HG03135 (cell line): ENCODE measurements around the gene RGS5.
"Not testable (repeated sequence)": the region's sequence is repeated elsewhere in the genome, so short reads cannot be mapped to it uniquely, and the experiment has no call there.

Experiments
- ATAC-seq: cut with Tn5 transposase; IDR thresholded peaks from one replicate; pipeline ENCODE4 v1.9.1; 2021; ENCODE audit warnings: mild to moderate bottlenecking, moderate library complexity; ENCODE audit not compliant: unreplicated experiment

RGS5 gene, protein sequence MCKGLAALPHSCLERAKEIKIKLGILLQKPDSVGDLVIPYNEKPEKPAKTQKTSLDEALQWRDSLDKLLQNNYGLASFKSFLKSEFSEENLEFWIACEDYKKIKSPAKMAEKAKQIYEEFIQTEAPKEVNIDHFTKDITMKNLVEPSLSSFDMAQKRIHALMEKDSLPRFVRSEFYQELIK

DNA sequence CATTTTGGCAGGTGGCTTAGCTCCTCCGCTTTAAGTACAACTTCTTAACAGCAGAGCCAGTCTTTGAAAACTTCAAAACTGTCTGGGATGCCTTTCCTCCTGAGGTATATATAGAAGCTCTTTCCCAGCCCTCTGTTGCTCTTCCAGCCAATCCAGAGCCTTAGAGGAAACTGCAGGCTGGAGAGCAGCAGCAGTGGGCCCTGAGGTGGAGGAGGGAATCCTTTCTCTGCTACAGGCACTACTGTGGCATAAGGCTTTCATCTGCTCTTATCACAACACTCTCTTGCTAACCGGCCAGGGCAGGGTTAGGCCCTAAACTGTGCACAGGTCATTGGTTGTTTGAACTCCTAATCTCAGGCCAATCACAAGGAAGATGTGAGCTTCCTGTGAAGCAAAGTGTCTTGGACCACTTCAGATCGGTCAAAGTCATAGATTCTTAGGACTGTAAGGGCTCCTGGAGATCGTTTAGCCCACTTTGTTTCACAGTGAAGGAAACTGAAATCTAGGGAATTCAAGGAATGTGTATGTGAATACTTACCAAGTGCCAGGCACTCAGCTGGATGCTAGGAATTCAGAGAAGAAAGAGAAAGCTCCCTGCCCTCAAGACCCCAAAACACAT is at the start of gene RGS5:
Gene RGS5 (minus strand): TSS at position 84 of the 619 bp plus-strand sequence. CDS start 81 bp downstream, at position 3.
- no peak for ATAC-seq

DNA sequence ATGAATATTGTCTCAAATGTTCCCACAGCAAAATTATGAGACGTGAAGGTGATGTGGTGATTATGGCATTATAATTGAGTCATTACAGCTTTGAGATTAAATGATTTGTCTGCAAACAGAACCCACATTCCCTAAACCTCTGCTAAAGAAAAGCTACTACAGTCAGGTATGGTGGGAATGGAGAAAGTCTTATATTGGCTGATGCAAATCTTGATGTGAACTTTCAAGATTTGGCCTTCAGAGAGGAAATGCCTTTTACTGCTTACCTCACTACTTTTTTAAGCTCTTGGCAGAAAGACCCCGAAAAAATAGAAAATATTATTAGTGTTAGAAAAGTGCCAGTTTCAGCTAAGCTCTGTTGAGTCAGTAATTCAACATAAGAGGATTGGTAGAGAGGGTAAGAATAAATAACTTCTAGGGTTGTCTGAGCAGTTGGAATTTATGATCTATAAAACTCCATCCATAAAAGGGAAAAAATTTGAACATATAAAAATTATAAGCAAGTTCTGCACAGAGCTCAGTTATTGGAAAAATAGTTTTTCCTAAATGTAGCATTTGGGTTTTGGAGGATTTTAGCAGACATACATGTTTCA is 47.8 kb upstream of the RGS5 start:
- ATAC-seq = no peak

DNA sequence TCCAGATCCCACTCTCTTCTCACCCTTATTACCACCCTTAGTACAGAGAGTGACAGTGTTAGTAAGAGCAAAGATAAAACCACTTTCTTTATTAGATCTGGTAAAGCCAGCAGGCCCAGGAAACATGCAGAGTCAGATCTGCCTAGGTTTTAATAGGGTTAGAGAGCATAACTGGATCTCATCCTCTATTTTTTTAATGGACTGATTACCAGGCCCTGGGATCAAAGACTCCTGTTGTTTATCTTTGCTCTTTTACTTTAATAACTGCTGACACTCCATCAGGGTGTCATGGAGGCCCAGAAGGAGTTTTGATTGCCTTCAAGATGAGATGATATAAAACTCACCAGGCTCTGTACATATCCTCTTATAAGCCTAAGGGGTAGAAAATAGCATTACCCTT is 45.3 kb upstream of the RGS5 start:
- no peak for ATAC-seq

DNA sequence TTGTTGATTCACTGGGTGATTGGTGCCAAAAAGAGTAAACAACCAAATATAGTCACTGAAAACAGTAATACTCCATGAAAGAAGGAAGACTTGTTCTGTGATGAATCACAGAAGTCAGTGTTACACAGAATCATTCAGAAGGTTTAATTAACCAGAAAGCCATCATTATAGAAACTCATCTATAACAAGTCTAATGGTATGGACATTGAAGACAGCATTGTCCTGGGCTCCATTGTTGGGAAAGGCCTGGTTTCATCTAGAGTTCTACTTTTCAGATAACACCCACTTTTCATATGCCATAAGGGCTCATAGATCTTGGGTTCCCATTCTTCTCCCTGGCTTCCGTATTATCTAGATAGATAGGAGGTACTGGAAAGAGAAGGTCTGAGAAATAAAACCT is 41.9 kb upstream of the RGS5 start:
- not testable (repeated sequence) for ATAC-seq

DNA sequence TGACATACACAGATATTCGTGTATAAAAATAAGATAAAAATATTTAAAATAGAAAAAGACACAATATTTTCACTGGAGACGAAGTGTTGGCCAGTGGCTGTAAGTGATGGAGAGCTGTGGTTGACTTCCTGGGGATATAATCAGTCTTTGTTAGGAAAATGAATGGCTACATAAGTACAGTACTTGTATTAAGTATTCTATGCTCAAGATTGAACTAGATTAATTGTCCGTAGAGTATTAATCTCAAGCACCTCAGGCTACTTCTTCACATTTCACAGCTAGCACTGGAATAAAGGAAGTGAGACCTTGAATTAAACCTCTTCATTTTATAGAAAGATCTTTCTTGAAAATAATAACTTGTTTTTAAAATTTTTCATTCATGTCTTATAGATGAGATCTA is 39.0 kb upstream of the RGS5 start:
- ATAC-seq = no peak

DNA sequence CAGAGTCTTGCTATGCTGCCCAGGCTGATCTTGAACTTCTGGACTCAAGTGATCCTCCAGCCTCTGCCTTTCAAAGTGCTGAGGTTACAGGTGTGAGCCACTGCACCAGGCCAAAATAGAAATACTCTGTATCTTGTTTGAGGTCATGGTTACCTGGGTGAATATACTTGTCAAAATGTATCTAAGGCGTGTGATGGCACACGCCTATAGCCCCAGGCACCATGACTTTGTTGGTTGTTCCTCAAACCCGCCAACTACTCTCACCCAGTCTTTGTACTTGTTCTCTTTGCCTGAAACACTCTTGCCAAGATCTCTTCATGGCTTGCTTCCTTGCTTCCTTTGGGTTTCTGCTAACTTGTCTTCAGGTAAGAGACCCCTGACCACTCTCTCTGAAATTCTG is 38.0 kb upstream of the RGS5 start:
- ATAC-seq = no peak

DNA sequence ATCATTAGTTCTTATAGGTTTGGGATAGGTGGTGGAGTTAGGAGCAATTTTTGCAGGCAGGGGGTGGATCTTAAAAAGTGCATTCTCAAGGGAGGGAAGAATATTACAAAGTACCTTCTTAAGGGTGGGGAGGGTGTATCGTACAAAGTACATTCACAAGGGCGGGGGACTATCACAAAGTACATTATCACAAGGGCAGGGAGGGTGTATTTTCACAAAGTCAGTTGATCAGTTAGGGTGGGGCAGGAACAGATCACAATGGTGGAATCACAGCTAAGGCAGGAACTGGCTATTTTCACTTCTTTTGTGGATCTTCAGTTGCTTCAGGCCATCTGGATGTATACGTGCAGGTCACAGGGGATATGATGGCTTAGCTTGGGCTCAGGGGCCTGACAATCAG is 30.9 kb upstream of the RGS5 start:
- not testable (repeated sequence) for ATAC-seq

DNA sequence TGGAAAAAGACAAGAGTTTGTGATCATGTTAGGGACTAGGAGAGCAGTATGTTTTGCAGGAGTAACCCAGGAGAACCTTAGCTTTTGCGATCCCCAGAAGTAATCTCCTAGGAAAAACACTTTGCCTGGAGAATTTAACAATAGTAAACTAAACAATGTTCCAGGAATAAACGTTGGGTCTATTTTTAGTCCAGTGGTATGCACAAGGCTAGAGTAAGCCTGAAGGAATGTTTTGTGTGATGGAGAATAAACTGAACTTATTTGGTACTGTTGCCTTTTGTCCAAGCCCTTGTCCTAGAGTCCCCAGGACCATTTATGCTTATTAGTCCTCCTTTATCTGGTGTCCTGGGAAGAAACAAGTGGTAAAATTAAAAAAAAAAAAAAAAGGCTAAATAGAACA is 28.7 kb upstream of the RGS5 start:
- ATAC-seq = no peak

DNA sequence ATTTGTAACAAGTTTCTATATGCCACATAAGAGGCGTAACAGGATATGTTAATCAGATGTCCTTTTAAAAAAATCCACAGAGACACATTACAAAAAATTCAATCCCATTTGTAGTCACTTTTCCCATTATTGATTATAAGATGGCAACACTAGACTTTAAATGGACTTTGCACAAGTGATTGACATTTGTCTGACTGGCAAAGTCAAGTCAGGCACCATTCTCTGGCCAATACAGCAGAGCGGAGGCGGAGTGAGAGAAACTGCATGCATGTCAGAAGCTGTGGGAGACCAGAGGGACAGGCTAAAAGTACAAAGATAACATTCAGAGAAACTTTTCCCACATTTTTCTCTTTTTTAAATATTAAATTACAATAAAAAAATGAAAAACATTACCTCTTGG is 28.1 kb upstream of the RGS5 start:
- no peak for ATAC-seq

DNA sequence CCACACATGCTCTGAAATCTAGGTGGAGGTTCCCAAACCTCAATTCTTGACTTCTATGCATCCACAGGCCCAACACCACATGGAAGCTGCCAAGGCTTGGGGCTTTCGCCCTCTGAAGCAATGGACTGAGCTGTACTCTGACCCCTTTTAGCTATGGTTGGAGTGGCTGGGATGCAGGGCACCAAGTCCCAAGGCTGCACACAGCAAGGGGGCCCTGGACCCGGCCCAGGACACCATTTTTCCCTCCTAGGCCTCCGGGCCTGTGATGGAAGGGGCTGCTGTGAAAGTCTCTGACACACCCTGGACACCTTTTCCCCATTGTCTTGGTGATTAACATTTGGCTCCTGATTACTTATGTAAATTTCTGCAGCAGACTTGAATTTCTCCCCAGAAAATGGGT is 25.6 kb upstream of the RGS5 start:
- not testable (repeated sequence) for ATAC-seq

DNA sequence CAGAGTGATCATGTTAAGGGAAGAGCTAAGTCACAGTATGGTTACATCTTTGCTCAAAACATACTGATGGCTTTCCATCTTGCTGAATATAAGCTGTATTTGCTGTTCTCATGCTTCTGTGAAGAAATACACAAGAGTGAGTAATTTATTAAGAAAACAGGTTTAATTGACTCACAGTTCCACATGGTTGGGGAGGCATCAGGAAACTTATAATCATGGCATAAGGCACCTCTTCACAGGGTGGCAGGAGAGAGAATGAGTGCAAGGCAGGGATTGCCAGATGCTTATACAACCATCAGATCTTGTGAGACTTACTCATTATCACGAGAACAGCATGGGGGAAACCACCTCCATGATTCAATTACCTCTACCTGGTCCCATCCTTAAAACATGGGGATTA is 24.4 kb upstream of the RGS5 start:
- ATAC-seq = no peak

DNA sequence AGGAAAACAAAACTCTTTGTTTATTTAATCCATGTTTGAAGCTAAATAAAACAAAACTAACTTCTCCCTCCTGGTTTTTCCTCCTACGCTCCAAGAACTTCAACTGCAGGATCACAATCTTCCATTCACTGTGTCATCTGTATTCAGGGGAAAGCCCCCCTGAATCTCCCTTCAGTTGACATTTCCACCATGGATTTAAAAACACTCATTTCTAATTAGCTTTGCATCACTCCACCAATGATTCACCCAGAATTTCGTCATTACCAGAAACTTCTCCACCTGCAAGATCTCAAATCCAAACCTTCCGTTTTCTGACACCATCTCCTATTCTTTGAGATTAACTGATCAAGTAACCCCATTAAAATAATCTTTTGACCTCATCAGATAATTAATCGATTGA is 10.9 kb upstream of the RGS5 start:
- ATAC-seq = no peak

DNA sequence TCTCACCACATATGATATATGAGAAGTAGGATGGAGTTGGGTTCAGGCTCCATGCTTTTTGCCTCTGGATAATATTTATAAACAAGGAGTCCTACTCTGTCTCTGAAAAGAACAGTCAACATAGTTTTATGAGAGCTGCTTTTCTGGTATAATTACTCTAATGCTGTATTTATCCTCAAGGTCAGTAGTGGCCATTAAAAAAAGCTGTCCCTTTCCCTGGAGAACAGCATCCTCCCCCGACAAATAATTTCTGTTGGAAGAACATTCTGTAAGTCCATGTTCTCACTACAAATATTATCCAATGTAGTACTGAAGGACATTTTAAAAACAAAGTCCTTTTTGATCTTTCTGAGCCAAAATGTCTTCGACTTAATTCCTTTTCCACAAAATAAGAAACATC is 9.0 kb upstream of the RGS5 start:
- no peak for ATAC-seq

DNA sequence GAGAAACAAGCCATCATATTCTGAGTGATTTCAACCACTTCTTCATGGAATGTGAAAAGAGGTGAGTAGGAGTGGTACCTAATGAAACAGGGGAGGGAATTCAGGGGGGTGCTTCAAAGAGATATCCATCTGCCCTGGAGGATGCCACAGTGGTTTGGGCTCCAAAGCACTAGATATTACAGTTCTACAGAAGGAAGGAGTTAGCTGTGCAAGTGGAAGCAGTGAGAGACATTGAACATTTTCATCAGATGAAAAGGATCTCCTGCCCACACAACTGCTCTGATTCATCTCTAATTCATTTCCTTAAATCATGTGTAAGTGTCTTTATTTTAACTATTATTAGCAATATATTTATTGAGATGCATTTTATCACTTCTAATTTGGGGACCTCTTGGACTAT is 2.8 kb upstream of the RGS5 start:
- no peak for ATAC-seq

DNA sequence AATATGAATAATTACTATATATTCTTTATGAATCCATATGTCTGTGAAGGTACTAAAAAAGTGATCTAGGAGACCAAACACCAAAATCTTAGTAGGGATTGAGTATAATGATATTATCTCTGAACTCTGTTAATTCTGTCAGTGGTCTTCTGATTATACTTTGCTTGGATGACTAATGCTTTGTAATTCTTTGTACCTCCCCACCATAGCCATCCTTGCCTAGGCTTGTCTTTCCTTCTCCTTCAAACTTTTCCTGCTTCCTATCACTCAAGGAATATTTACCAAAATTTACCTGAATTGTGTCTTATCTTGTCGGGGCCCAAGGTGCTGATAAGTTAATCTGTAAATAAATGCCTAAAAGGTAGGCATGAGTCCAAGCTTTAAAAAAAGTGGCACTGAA is 845 bp upstream of the RGS5 start:
- no peak for ATAC-seq

DNA sequence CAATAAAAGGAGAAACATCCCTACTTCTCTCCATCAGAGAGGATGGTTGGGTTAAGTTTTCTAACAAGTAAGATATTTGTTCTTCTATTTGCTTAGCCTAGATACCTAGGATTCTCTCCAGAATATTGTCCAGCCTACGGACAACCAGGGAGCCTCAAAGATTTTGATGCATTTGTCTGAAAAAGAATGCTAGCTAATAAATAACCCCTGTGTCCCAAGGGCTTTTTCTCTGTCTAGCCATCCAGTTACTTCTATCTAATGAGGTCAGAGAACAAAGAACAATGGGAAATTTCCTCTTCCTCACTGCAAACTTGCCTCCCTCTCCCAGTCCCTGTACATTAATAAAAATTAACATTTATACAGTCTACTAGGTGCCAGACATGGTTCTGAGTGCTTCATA is 810 bp downstream of the RGS5 start:
- ATAC-seq = no peak

DNA sequence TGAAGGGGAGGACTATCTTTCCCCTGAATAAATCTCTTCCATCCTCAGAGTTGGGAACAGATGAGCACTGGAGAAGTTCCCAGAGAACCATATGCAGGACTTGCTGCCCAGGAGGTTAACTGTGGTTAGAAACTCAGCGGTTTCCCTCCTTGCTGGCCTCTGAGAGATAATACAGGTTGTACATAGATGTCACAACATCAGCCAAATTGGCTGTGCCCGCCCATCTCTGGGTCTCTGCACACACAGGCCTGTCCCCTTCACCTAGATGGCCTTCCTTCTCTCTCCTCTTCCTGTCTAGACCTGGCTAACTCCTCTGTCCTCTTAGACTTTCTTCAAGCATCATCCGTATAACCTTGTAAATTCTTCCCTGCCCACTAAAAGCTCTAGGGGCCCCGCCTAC is 5.7 kb downstream of the RGS5 start:
- ATAC-seq = no peak

DNA sequence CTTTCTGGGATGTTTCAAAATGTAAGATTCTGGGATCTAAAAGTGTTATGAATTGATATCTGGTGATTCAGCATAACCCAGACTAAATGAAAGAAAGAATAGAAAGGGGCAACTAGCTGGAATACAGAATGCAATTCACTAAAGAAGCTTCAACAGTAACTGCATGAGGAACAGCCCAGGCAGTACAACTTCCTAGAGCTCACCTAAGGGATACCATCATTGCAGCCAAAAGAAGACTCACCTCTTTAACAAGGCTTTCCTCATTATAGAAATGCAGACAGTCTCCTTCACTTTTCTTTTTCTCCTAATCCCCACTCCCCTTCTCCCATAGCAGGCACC is 6.3 kb downstream of the RGS5 start:
- ATAC-seq = no peak

DNA sequence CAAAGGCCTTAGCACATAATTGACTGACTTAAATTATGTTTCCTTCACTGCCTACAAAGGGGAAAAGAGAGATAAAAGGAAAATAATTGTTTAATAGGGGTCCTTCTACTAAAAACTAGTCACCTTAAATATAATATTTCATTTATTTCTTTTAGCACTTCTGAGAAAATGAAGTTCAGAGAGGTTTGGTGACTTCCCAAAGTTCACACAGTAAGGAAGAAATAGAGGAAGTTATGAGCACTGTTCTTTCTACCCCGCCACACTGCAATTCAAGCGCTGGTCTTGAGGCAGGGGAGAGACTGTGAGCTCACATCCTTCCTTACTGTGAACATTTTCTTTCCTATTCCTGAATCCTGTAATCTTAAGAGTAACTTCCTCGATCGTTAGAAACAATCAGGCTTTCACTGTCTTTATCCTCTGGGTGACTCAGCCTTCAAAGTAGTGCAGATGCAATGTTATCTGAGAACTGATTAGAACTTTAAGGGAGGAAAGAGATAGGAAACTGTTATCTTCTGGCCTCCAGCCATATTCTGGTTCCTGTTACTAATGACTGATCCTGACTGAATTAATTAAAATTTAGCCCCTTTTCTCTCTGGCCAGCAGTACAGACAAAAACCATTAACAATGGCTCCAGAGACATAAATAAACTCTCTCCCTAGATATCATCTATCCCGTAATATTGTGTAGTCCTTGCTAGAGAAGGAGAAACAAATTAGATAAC is 6.8 kb downstream of the RGS5 start:
- ATAC-seq = no peak

DNA sequence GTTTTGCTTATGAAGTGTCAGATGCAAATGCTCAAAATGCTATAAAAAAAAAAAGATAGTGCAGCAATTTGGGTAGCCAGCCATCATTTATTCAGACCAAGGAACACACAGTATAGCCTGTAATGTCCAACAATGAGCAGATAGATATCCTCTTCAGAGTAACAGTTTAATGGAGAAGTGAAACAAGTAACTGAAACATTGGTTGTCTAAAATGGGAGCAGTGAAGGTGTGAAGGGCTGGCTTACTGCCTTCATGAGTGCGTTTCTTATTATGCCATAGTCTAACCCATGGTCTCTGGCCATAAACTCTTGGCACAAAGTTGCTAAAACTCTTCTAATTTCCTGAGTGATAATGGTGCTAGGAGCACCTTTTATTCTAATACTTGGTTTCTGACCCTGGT is 11.4 kb downstream of the RGS5 start:
- ATAC-seq = no peak

DNA sequence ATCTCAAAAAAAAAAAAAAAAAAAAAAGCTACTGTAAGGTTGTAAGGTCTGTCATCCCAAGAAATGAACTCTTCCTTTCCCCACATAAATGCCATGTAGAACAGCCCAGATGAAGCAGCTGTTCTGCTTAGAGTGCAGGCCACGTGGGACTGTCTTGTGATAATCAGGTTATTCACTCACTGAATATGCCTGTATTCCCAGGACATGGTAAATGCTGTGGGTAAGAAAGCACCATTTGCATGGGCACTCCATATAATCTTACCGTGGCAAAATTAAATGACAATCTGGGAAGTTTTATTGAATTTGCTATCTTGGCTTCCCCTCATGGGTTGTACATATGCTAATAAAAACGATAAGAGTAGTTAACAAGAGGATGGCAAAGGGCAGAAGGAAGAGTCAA is 13.8 kb downstream of the RGS5 start:
- no peak for ATAC-seq

DNA sequence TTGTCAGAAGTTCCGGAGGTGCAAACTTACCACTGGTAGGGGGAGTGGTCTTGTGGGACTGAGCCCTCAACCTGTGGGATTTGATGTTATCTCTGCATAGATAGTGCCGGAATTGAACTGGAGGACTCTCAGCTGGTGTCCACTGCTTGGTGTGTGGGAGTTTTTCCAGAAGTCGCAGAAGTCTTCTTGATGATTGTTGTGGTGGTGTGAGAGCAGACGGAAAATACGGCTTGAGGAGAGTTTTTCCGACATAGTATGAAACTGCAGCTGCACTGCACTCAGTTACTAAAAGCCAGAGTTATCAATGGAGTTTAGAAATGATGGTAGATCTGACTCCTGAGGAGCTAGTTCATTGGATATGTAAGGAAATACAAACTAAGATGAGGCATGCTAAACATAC is 14.9 kb downstream of the RGS5 start:
- ATAC-seq = no peak
